A549 treated with Mapracorat at 1 μM for 4 hours (cell line): ENCODE measurements around the gene RAB8B. TPM values are rescaled to one million over a fixed set of nuclear protein-coding genes. Genes with fewer than 3 reads are reported as not detected.

ENCODE experiments used
- total RNA-seq: library from RNA; stranded (reverse); fragments of 200-300 nt; extraction: Qiagen RNA extraction; gene quantifications from 5 replicates; pipeline ENCODE4 v1.2.3, GENCODE V29; 2022

Gene RAB8B
- total RNA-seq: 8.8 to 15.3 TPM (median 12.7 TPM) in 5 replicates

DNA sequence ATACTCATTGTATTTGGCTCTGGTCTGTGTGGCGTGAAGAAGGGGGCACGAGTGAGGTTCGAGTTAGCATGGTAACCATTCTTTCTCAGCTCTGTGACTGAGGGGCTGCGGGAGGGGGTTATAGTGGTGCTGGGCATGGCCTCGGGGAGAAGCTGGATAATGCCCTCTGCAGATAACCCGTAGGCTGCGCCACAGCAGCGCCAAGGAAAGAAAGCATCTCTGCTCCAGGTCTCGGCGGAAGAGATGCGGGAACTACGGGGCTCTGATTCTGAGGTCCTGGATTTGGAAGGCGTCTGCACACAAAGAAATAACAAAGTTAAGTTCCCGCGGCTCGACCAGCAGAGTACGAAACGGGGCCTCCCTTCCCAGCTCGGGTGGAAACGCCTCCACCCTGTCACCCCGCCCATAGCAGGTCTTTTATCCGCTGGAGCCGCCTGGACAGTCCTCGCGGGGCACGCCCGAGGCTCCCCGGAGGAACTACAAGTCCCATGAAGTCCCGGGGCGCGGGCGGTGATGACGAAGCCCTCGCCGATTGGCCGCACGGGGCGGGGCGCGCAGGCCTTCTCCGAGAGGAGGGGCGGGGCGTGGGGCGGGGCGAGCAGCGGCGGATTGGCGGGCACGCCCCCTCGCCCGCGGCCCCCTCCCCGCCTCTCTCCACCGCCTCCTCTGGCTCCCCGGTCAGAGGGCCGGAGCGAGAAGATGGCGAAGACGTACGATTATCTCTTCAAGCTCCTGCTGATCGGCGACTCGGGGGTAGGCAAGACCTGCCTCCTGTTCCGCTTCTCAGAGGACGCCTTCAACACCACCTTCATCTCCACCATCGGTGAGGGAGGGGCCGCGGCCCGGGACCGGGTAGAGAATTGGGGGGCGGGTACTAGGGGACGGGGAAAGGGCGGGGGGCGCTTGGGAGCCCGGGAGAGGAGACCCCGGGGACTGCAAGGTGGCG is at the start of gene RAB8B:
Gene RAB8B, plus strand, starts transcription at position 681 of the 946 bp plus-strand sequence. Its CDS starts 19 bp downstream, at position 700.

GRCh38 chr15:63157118-63157843 is 32.1 kb upstream of the RAB8B start, which contains the start of gene RPS27L:
RPS27L (minus strand) TSS chr15:63157477; CDS start chr15:63157405, 72 bp downstream.

DNA sequence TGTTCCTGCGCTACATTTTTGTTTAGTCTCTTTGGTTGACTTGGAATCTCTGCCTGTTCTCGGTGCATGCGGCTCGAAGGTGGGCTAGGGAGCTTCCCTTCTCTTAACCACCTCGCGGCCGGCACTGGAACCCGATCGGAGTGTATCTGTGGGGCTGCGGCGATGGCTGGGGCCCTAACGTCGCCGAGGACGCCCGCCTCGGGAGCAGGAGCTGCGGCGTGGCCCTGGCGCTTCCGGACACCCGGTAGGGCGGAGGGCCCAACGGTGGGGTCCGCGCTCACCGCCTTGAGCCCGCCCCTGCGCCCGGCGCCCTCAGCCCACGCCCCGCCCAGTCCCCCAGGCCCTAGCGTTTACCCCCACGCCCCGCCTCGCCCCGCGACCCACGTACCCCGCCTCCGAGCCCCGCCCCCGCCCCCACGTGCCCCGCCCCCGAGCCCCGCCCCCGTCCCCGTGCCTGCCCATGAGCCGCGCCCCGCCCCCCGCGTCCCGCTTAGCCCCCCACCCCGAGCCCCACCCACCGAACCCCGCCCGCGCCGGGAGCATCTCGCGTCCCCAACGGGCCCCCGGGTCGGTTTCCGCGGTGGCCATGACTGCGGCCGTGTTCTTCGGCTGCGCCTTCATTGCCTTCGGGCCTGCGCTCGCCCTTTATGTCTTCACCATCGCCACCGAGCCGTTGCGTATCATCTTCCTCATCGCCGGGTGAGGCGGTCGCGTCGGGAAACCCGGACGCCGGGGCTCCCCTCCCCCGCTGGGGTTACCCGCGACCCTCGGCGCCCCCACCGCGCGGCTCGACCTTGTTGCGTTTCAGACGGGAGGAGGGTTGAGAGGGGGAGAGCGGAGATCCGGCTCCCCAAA is 87.9 kb downstream of the RAB8B start, which contains the start of gene APH1B:
Gene APH1B, plus strand, starts transcription at position 568 of the 855 bp plus-strand sequence. Its CDS starts 19 bp downstream, at position 587.

Other genes with a start within 250 kb of the RAB8B start
- gene TPM1, start 146.9 kb upstream of the RAB8B start, total RNA-seq: 408 to 500 TPM (median 461 TPM) in 5 replicates
- 25.5 to 32.4 TPM (median 28.5 TPM) in 5 replicates for gene LACTB, start 67.7 kb upstream of the RAB8B start, total RNA-seq
- gene RPS27L, start 32.1 kb upstream of the RAB8B start, total RNA-seq: 367 to 449 TPM (median 397 TPM) in 5 replicates
- gene APH1B, start 88.0 kb downstream of the RAB8B start, total RNA-seq: 17.2 to 26.9 TPM (median 21.5 TPM) in 5 replicates
- 156 to 188 TPM (median 179 TPM) in 5 replicates for gene CA12, start 192.2 kb downstream of the RAB8B start, total RNA-seq